NCI-H69 (cell line): Measurements from ENCODE around the gene CETP.
"Not testable (repeated sequence)": the region's sequence is repeated elsewhere in the genome, so short reads cannot be mapped to it uniquely, and the experiment has no call there.

Experiments used
- DNase-seq: peaks from one replicate; lab custom pipeline; 2025; lab: John Stamatoyannopoulos, UW

The CETP gene

GRCh38 chr16:56933828-56934598 is 27.7 kb upstream of the CETP start:
- DNase-seq = peak; percentile 16

- DNase-seq = not testable (repeated sequence)
Measured at GRCh38 chr16:56934599-56935145, 27.1 kb upstream of the CETP start.

- DNase-seq = no peak
Measured at GRCh38 chr16:56935201-56935600, 26.5 kb upstream of the CETP start.

GRCh38 chr16:56936491-56936890 is 25.3 kb upstream of the CETP start:
- DNase-seq = peak; percentile 5

- no peak for DNase-seq
Measured at GRCh38 chr16:56936950-56937349, 24.8 kb upstream of the CETP start.

- no peak for DNase-seq
Measured at GRCh38 chr16:56938664-56939513, 22.9 kb upstream of the CETP start.

GRCh38 chr16:56939801-56940200 is 21.9 kb upstream of the CETP start:
- no peak for DNase-seq

- DNase-seq = no peak
Measured at GRCh38 chr16:56941092-56941491, 20.7 kb upstream of the CETP start.

- no peak for DNase-seq
Measured at GRCh38 chr16:56941856-56942331, 19.9 kb upstream of the CETP start.

GRCh38 chr16:56943761-56944375 is 17.9 kb upstream of the CETP start:
- DNase-seq = no peak

GRCh38 chr16:56944954-56945839 is 16.6 kb upstream of the CETP start:
- peak; percentile 79 for DNase-seq

GRCh38 chr16:56945847-56946527 is 15.8 kb upstream of the CETP start:
- no peak for DNase-seq

GRCh38 chr16:56946767-56947603 is 14.8 kb upstream of the CETP start:
- no peak for DNase-seq

GRCh38 chr16:56947604-56947995 is 14.2 kb upstream of the CETP start:
- DNase-seq = no peak

GRCh38 chr16:56948234-56948633 is 13.5 kb upstream of the CETP start:
- no peak for DNase-seq

GRCh38 chr16:56950051-56950450 is 11.7 kb upstream of the CETP start:
- no peak for DNase-seq

GRCh38 chr16:56950455-56950854 is 11.3 kb upstream of the CETP start:
- DNase-seq = no peak

- DNase-seq = peak; percentile 57
Measured at GRCh38 chr16:56950881-56951771, 10.6 kb upstream of the CETP start.

- DNase-seq = no peak
Measured at GRCh38 chr16:56953006-56953405, 8.7 kb upstream of the CETP start.
